Measurements from ENCODE around the gene PRUNE2. TPM values are rescaled to one million over a fixed set of nuclear protein-coding genes. Genes with fewer than 3 reads are reported as not detected.

Gene PRUNE2
- total RNA-seq, 1 donor from 2014 or later: 8.7 TPM

DNA sequence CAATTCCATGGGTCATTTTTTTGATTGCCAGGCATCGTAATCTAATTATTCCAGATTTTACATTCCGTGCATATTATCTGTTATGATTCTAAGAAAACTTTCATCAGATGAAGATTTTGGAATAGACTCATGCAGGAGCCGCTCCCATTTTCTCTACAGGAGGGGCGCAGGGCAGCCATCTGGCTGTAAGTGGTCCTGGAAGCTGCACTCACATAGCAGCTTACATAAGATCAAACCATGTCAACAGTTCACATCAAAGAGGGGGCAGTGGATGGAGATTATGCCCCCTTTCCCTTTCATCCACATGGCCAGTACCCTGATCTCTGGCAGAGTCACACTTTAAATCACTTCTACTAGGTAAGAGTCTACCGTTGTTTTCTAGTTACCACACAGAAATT is 214.9 kb downstream of the PRUNE2 start:
- Mint-ChIP-seq H3K36me3 (ENCODE audit: low read depth, unreplicated experiment) (no peaks in the 10 kb centered on the region), H3K27ac (ENCODE audit: unreplicated experiment) (no peak overlapping the region), H3K4me1 (ENCODE audit: low read depth, unreplicated experiment) (peaks cover 16% of the 10 kb centered on the region), H3K27me3 (ENCODE audit: low read depth, unreplicated experiment) (peaks cover 19% of the 10 kb centered on the region), H3K9me3 (ENCODE audit: unreplicated experiment) (no peaks in the 10 kb centered on the region), H3K4me3 (ENCODE audit: unreplicated experiment) (no peak overlapping the region)
- no peak overlapping the region for H2AFZ ChIP-seq (ENCODE audit: low read depth, low read length)
- no peak overlapping the region for H3K27ac ChIP-seq (ENCODE audit: low read depth, low read length)
- H3K79me2 ChIP-seq (ENCODE audit: insufficient read depth, low read length): no peaks in the 10 kb centered on the region
- no peak for FAIRE-seq
- no peak overlapping the region for H3K9ac ChIP-seq (ENCODE audit: low read length)
- H3K27me3 ChIP-seq (ENCODE audit: insufficient read depth, low read length): peaks cover 12% of the 10 kb centered on the region
- no peak for TF ChIP-seq EZH2 (IDR thresholded peaks at IDR 0.05; ENCODE audit: insufficient read depth, low read length)
- TF ChIP-seq, protein P1, sequence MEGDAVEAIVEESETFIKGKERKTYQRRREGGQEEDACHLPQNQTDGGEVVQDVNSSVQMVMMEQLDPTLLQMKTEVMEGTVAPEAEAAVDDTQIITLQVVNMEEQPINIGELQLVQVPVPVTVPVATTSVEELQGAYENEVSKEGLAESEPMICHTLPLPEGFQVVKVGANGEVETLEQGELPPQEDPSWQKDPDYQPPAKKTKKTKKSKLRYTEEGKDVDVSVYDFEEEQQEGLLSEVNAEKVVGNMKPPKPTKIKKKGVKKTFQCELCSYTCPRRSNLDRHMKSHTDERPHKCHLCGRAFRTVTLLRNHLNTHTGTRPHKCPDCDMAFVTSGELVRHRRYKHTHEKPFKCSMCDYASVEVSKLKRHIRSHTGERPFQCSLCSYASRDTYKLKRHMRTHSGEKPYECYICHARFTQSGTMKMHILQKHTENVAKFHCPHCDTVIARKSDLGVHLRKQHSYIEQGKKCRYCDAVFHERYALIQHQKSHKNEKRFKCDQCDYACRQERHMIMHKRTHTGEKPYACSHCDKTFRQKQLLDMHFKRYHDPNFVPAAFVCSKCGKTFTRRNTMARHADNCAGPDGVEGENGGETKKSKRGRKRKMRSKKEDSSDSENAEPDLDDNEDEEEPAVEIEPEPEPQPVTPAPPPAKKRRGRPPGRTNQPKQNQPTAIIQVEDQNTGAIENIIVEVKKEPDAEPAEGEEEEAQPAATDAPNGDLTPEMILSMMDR (IDR thresholded peaks at IDR 0.05; ENCODE audit: insufficient read depth, low read depth, low read length): no peak
- H3K36me3 ChIP-seq (ENCODE audit: insufficient read depth, low read length): no peaks in the 10 kb centered on the region
- no peak for DNase-seq (ENCODE audit: low read depth)
- no peak overlapping the region for H3K4me2 ChIP-seq (ENCODE audit: low read length)
- peaks cover 13% of the 10 kb centered on the region for H3K4me1 ChIP-seq (ENCODE audit: insufficient read depth, low read length)
- H3K4me3 ChIP-seq (ENCODE audit: insufficient read depth, low read depth, low read length): no peak overlapping the region
- H4K20me1 ChIP-seq (ENCODE audit: insufficient read depth, low read length): no peaks in the 10 kb centered on the region
- no peaks in the 10 kb centered on the region for H3K9me3 ChIP-seq (ENCODE audit: insufficient read depth, low read depth, low read length)

DNA sequence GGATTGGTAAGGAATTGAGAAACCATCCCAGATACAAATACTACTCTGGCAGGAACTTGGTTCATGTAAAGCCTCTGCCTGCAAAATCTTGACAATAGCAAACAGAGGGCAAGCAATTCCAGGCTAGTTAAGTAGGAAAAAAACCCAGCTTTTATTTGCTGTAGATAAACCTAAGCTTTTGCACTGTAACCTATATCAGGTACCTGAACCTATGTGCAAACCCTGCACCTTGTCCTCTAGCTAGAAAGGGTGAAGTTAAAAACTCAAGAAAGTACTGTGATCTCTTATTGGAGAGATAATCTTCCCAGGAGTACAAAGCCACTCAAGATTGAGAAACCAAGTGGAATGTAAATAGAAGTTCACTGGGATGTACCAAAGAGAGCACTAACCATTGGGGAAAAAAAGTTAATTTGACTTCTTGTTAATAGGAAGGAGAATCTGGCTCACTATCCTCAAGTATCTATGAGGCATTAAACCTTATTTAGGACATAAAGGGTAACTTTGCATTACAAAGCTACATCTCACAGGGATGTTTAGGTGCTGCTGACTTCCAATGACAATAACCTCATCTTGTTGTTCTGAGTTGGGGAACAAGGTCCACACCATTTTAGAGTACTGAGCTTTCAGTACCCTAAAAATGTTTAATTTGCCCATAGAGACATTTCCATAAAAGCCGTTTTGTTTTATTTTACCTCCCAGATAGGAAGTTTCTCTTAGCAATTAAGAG is 215.5 kb downstream of the PRUNE2 start:
- Mint-ChIP-seq H3K27me3 (ENCODE audit: low read depth, unreplicated experiment) (peaks cover 16% of the 10 kb centered on the region), H3K27ac (ENCODE audit: unreplicated experiment) (no peak overlapping the region), H3K4me1 (ENCODE audit: low read depth, unreplicated experiment) (peaks cover 16% of the 10 kb centered on the region), H3K9me3 (ENCODE audit: unreplicated experiment) (no peaks in the 10 kb centered on the region), H3K36me3 (ENCODE audit: low read depth, unreplicated experiment) (no peaks in the 10 kb centered on the region), H3K4me3 (ENCODE audit: unreplicated experiment) (no peak overlapping the region)
- H3K4me1 ChIP-seq (ENCODE audit: insufficient read depth, low read length): peaks cover 13% of the 10 kb centered on the region
- H3K9ac ChIP-seq (ENCODE audit: low read length): no peak overlapping the region
- no peak overlapping the region for H3K4me3 ChIP-seq (ENCODE audit: insufficient read depth, low read depth, low read length)
- FAIRE-seq: peak; percentile 13
- no peak overlapping the region for H2AFZ ChIP-seq (ENCODE audit: low read depth, low read length)
- H3K36me3 ChIP-seq (ENCODE audit: insufficient read depth, low read length): no peaks in the 10 kb centered on the region
- no peak overlapping the region for H3K27ac ChIP-seq (ENCODE audit: low read depth, low read length)
- H3K27me3 ChIP-seq (ENCODE audit: insufficient read depth, low read length): peaks cover 12% of the 10 kb centered on the region
- no peaks in the 10 kb centered on the region for H4K20me1 ChIP-seq (ENCODE audit: insufficient read depth, low read length)
- no peak overlapping the region for H3K4me2 ChIP-seq (ENCODE audit: low read length)
- no peak for DNase-seq (ENCODE audit: low read depth)
- TF ChIP-seq, protein P1 (IDR thresholded peaks at IDR 0.05; ENCODE audit: insufficient read depth, low read depth, low read length): no peak
- TF ChIP-seq EZH2 (IDR thresholded peaks at IDR 0.05; ENCODE audit: insufficient read depth, low read length): no peak
- no peaks in the 10 kb centered on the region for H3K9me3 ChIP-seq (ENCODE audit: insufficient read depth, low read depth, low read length)
- H3K79me2 ChIP-seq (ENCODE audit: insufficient read depth, low read length): no peaks in the 10 kb centered on the region
